ENCODE results near the gene CCNC.

Gene CCNC

GRCh38 chr6:99521633-99522151 lies 46.8 kb downstream of the CCNC start:
- H3K27ac ChIP-seq (ENCODE audit: low read length), result peak overlapping the region; percentile 79
- H3K9me3 ChIP-seq (ENCODE audit: control insufficient read depth in 1 of 2, low read length in 2 of 2), result no peaks in the 10 kb centered on the region
- peaks cover 0 to 4% of the 10 kb centered on the region in 2 donors for H3K4me1 ChIP-seq (ENCODE audit: control insufficient read depth in 1 of 2, insufficient read depth in 2 of 2, low read length in 2 of 2)
- H3K36me3 ChIP-seq (ENCODE audit: control insufficient read depth in 1 of 2, insufficient read depth in 2 of 2, low read length in 2 of 2), result no peaks in the 10 kb centered on the region
- peak overlapping the region; percentile 83 to 93 for H3K4me3 ChIP-seq (ENCODE audit: low read depth in 1 of 2, low read length in 2 of 2)
- H3K27me3 ChIP-seq (ENCODE audit: low read depth, low read length), result no peaks in the 10 kb centered on the region

- Histone ChIP-seq H3K9me3 (ENCODE audit: control insufficient read depth in 1 of 2, low read length in 2 of 2) (no peaks in the 10 kb centered on the region), H3K36me3 (ENCODE audit: control insufficient read depth in 1 of 2, insufficient read depth in 2 of 2, low read length in 2 of 2) (no peaks in the 10 kb centered on the region), H3K4me3 (ENCODE audit: low read depth in 1 of 2, low read length in 2 of 2) (peak overlapping the region; percentile 83 to 93), H3K4me1 (ENCODE audit: control insufficient read depth in 1 of 2, insufficient read depth in 2 of 2, low read length in 2 of 2) (peaks cover 0 to 7% of the 10 kb centered on the region in 2 donors), H3K27ac (ENCODE audit: low read length) (peak overlapping the region; percentile 79), H3K27me3 (ENCODE audit: low read depth, low read length) (no peaks in the 10 kb centered on the region)
These were observed 47.4 kb downstream of the CCNC start for GRCh38 chr6:99520855-99521632.

- H3K27me3 ChIP-seq (ENCODE audit: low read depth, low read length), result no peaks in the 10 kb centered on the region
- no peak overlapping the region for H3K4me3 ChIP-seq (ENCODE audit: low read depth in 1 of 2, low read length in 2 of 2)
These were observed 49.0 kb downstream of the CCNC start for GRCh38 chr6:99519446-99519845.

GRCh38 chr6:99514089-99514488 lies 54.4 kb downstream of the CCNC start:
- peak overlapping the region; percentile 83 to 84 for H3K4me3 ChIP-seq (ENCODE audit: low read depth in 1 of 2, low read length in 2 of 2)
- H3K27ac ChIP-seq (ENCODE audit: low read length), result no peak overlapping the region

More at GRCh38 chr6:99519446-99519845, 49.0 kb downstream of the CCNC start:
- H3K27ac ChIP-seq (ENCODE audit: low read length), result no peak overlapping the region
- H3K9me3 ChIP-seq (ENCODE audit: control insufficient read depth in 1 of 2, low read length in 2 of 2), result no peaks in the 10 kb centered on the region
- H3K36me3 ChIP-seq (ENCODE audit: control insufficient read depth in 1 of 2, insufficient read depth in 2 of 2, low read length in 2 of 2), result no peaks in the 10 kb centered on the region
- peaks cover 0 to 11% of the 10 kb centered on the region in 2 donors for H3K4me1 ChIP-seq (ENCODE audit: control insufficient read depth in 1 of 2, insufficient read depth in 2 of 2, low read length in 2 of 2)

GRCh38 chr6:99512033-99512432 lies 56.4 kb downstream of the CCNC start:
- Histone ChIP-seq H3K27me3 (ENCODE audit: low read depth, low read length) (no peaks in the 10 kb centered on the region), H3K27ac (ENCODE audit: low read length) (no peak overlapping the region), H3K36me3 (ENCODE audit: control insufficient read depth in 1 of 2, insufficient read depth in 2 of 2, low read length in 2 of 2) (no peaks in the 10 kb centered on the region), H3K9me3 (ENCODE audit: control insufficient read depth in 1 of 2, low read length in 2 of 2) (no peaks in the 10 kb centered on the region), H3K4me3 (ENCODE audit: low read depth in 1 of 2, low read length in 2 of 2) (no peak overlapping the region), H3K4me1 (ENCODE audit: control insufficient read depth in 1 of 2, insufficient read depth in 2 of 2, low read length in 2 of 2) (peaks cover 0 to 16% of the 10 kb centered on the region in 2 donors)

More at GRCh38 chr6:99514089-99514488, 54.4 kb downstream of the CCNC start:
- peaks cover 0 to 16% of the 10 kb centered on the region in 2 donors for H3K4me1 ChIP-seq (ENCODE audit: control insufficient read depth in 1 of 2, insufficient read depth in 2 of 2, low read length in 2 of 2)
- no peaks in the 10 kb centered on the region for H3K9me3 ChIP-seq (ENCODE audit: control insufficient read depth in 1 of 2, low read length in 2 of 2)
- no peaks in the 10 kb centered on the region for H3K27me3 ChIP-seq (ENCODE audit: low read depth, low read length)
- no peaks in the 10 kb centered on the region for H3K36me3 ChIP-seq (ENCODE audit: control insufficient read depth in 1 of 2, insufficient read depth in 2 of 2, low read length in 2 of 2)

- no peaks in the 10 kb centered on the region for H3K4me1 ChIP-seq (ENCODE audit: control insufficient read depth in 1 of 2, insufficient read depth in 2 of 2, low read length in 2 of 2)
- no peak overlapping the region for H3K27ac ChIP-seq (ENCODE audit: low read length)
- no peaks in the 10 kb centered on the region for H3K27me3 ChIP-seq (ENCODE audit: low read depth, low read length)
- H3K4me3 ChIP-seq (ENCODE audit: low read depth in 1 of 2, low read length in 2 of 2), result no peak overlapping the region
- peaks cover 0 to 12% of the 10 kb centered on the region in 2 donors for H3K36me3 ChIP-seq (ENCODE audit: control insufficient read depth in 1 of 2, insufficient read depth in 2 of 2, low read length in 2 of 2)
- no peaks in the 10 kb centered on the region for H3K9me3 ChIP-seq (ENCODE audit: control insufficient read depth in 1 of 2, low read length in 2 of 2)
These were observed 60.8 kb downstream of the CCNC start for GRCh38 chr6:99507648-99508047.

GRCh38 chr6:99501762-99502161 lies 66.7 kb downstream of the CCNC start:
- Histone ChIP-seq H3K27me3 (ENCODE audit: low read depth, low read length) (no peaks in the 10 kb centered on the region), H3K27ac (ENCODE audit: low read length) (no peak overlapping the region), H3K9me3 (ENCODE audit: control insufficient read depth in 1 of 2, low read length in 2 of 2) (no peaks in the 10 kb centered on the region), H3K4me3 (ENCODE audit: low read depth in 1 of 2, low read length in 2 of 2) (no peak overlapping the region), H3K4me1 (ENCODE audit: control insufficient read depth in 1 of 2, insufficient read depth in 2 of 2, low read length in 2 of 2) (no peaks in the 10 kb centered on the region), H3K36me3 (ENCODE audit: control insufficient read depth in 1 of 2, insufficient read depth in 2 of 2, low read length in 2 of 2) (peaks cover 0 to 30% of the 10 kb centered on the region in 2 donors)

- Histone ChIP-seq H3K27me3 (ENCODE audit: low read depth, low read length) (no peaks in the 10 kb centered on the region), H3K36me3 (ENCODE audit: control insufficient read depth in 1 of 2, insufficient read depth in 2 of 2, low read length in 2 of 2) (peaks cover 0 to 28% of the 10 kb centered on the region in 2 donors), H3K9me3 (ENCODE audit: control insufficient read depth in 1 of 2, low read length in 2 of 2) (no peaks in the 10 kb centered on the region), H3K27ac (ENCODE audit: low read length) (no peak overlapping the region), H3K4me3 (ENCODE audit: low read depth in 1 of 2, low read length in 2 of 2) (no peak overlapping the region), H3K4me1 (ENCODE audit: control insufficient read depth in 1 of 2, insufficient read depth in 2 of 2, low read length in 2 of 2) (no peaks in the 10 kb centered on the region)
These were observed 70.0 kb downstream of the CCNC start for GRCh38 chr6:99498421-99498820.

- Histone ChIP-seq H3K27me3 (ENCODE audit: low read depth, low read length) (no peaks in the 10 kb centered on the region), H3K4me3 (ENCODE audit: low read depth in 1 of 2, low read length in 2 of 2) (no peak overlapping the region), H3K27ac (ENCODE audit: low read length) (no peak overlapping the region), H3K4me1 (ENCODE audit: control insufficient read depth in 1 of 2, insufficient read depth in 2 of 2, low read length in 2 of 2) (peaks cover 0 to 6% of the 10 kb centered on the region in 2 donors), H3K36me3 (ENCODE audit: control insufficient read depth in 1 of 2, insufficient read depth in 2 of 2, low read length in 2 of 2) (peaks cover 0 to 12% of the 10 kb centered on the region in 2 donors), H3K9me3 (ENCODE audit: control insufficient read depth in 1 of 2, low read length in 2 of 2) (no peaks in the 10 kb centered on the region)
These were observed 73.0 kb downstream of the CCNC start for GRCh38 chr6:99495466-99495865.

All from muscle layer of duodenum (tissue), 2 donors.